HG03039 (cell line): ENCODE measurements around the gene PYY.
"Not testable (repeated sequence)": the region's sequence is repeated elsewhere in the genome, so short reads cannot be mapped to it uniquely, and the experiment has no call there.

Experiments used
- ATAC-seq: cut with Tn5 transposase; IDR thresholded peaks from one replicate; pipeline ENCODE4 v1.9.1; 2021; ENCODE audit warnings: mild to moderate bottlenecking, moderate library complexity; ENCODE audit not compliant: unreplicated experiment

PYY gene

GRCh38 chr17:43949781-43950180 is 4.0 kb downstream of the PYY start:
- no peak for ATAC-seq

- ATAC-seq = no peak
Measured at GRCh38 chr17:43946781-43947180, 7.0 kb downstream of the PYY start.

GRCh38 chr17:43945074-43945829 is 8.5 kb downstream of the PYY start:
- no peak for ATAC-seq

- no peak for ATAC-seq
Measured at GRCh38 chr17:43942051-43942685, 11.6 kb downstream of the PYY start, which contains the start of gene PPY. Gene PPY (minus strand): TSS chr17:43942476. CDS start chr17:43941654, 822 bp downstream.

- no peak for ATAC-seq
Measured at GRCh38 chr17:43940630-43941029, 13.1 kb downstream of the PYY start.

GRCh38 chr17:43939886-43940285 is 13.9 kb downstream of the PYY start:
- no peak for ATAC-seq

- ATAC-seq = not testable (repeated sequence)
Measured at GRCh38 chr17:43939452-43939851, 14.3 kb downstream of the PYY start.

GRCh38 chr17:43938838-43939182 is 14.9 kb downstream of the PYY start:
- ATAC-seq = no peak

GRCh38 chr17:43936434-43936833 is 17.3 kb downstream of the PYY start:
- ATAC-seq = no peak

- ATAC-seq = no peak
Measured at GRCh38 chr17:43935926-43936261, 17.8 kb downstream of the PYY start.

- no peak for ATAC-seq
Measured at GRCh38 chr17:43935204-43935925, 18.4 kb downstream of the PYY start.

- no peak for ATAC-seq
Measured at GRCh38 chr17:43932923-43933322, 20.8 kb downstream of the PYY start.

GRCh38 chr17:43932357-43932756 is 21.4 kb downstream of the PYY start:
- ATAC-seq = no peak

- ATAC-seq = no peak
Measured at GRCh38 chr17:43931062-43931571, 22.6 kb downstream of the PYY start.

- ATAC-seq = no peak
Measured at GRCh38 chr17:43928609-43929008, 25.1 kb downstream of the PYY start.

GRCh38 chr17:43927929-43928328 is 25.8 kb downstream of the PYY start:
- ATAC-seq = not testable (repeated sequence)

- no peak for ATAC-seq
Measured at GRCh38 chr17:43927060-43927864, 26.5 kb downstream of the PYY start.

- ATAC-seq = no peak
Measured at GRCh38 chr17:43924558-43924957, 29.2 kb downstream of the PYY start.

GRCh38 chr17:43920500-43921095 is 33.1 kb downstream of the PYY start:
- no peak for ATAC-seq

GRCh38 chr17:43918026-43918389 is 35.7 kb downstream of the PYY start:
- ATAC-seq = no peak
